Renal pelvis (tissue), 4 donors: ENCODE results near the gene GSTK1. TPM values are rescaled to one million over a fixed set of nuclear protein-coding genes. Genes with fewer than 3 reads are reported as not detected.

Source experiments
- DNase-seq: peaks from one replicate; pipeline ENCODE4 v3.0.0-alpha.2; 2013
- polyA plus RNA-seq, 3 donors: library from polyadenylated mRNA; unstranded; fragments of 120-200 nt; gene quantifications; one replicate each; pipeline ENCODE4 v1.2.1, GENCODE V29; 2013; ENCODE audit not compliant: insufficient read length in 3 of 3

The GSTK1 gene
- polyA plus RNA-seq, 3 donors, result 200 to 232 (median 224) TPM

DNA sequence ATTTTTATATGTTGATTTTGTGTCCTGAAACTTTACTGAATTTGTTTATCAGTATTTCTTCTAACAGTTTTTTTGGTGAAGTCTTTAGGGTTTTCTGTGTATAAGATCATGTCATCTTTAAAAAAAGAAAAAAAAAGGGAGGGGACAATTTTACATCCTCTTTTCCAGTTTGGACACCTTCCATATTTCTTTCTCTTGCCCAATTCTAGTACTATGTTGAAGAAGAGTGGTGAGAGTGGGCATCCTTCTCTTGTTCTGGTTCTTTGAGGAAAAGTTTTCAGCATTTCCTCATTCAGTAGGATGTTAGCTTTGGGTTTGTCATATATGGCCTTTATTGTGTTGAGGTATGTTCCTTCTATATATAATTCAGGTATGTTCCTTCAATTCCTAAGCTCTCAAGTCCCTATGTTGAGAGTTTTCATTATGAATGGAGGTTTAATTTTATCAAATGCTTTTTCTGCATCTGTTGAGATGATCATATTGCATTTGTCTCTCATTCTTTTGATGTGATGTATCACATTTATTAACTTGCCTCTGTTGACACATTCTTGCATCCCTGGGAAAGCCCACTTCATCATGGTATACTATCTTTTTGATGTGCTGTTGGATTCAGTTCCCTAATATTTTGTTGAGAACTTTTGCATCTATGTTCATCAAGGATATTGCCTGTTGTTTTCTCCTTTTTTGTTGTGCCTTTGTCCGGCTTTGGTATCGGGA is 29.3 kb upstream of the GSTK1 start:
- no peak for DNase-seq

DNA sequence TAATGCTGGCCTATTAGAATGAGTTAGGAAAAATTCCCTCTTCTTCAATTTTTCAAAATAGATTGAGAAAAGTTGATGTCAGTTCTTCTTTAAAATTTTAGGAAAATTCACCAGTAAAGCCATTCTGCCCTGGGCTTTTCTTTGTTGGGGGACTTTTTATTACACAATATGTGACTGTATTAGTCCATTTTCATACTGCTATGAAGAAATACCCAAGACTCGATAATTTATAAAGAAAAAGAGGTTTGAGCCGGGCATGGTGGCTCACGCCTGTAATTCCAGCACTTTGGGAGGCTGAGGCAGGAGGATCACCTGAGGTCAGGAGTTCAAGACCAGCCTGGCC is 28.7 kb upstream of the GSTK1 start:
- no peak for DNase-seq

DNA sequence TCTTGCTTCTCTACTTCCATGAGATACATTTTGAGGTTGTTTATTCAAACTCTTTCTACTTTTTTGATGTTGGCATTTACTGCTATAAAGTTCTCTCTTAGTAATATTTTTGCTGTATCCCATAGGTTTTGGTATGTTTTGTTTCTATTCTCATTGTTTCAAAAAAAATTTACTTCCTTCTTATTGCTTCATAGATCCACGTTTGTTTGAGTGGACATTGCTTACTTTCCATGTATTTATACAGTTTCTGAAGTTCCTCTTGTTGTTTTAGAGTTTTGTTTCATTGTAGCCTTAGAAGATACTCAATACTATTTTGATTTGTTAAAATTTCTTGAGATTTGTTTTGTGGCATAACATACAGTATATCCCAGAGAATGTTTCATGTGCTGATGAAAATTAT is 27.7 kb upstream of the GSTK1 start:
- no peak for DNase-seq

DNA sequence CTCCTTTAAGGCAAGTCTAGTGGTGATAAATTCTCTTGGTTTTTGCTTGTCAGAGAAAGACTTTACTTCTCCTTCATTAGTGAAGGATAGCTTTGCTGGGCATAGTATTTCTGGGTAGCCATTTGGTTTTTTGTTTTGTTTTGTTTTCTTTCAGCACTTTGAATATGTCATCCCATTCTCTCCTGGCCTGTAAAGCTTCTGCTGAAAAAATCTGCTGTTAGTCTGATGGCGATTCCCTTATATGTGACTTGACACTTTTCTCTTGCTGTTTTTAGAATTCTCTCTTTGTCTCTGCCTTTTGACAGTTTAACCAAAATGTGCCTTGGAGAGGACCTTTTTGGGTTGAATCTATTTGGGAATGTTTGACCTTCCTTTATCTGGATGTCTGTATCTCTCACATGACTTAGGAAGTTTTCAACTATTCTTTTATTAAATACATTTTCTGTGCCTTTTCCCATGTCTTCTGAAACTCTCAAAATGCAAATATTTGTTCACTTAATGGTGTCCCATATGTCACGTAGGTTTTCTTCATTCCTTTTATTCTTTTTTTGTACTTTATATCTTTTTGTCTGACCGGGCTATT is 26.7 kb upstream of the GSTK1 start:
- DNase-seq, result no peak

DNA sequence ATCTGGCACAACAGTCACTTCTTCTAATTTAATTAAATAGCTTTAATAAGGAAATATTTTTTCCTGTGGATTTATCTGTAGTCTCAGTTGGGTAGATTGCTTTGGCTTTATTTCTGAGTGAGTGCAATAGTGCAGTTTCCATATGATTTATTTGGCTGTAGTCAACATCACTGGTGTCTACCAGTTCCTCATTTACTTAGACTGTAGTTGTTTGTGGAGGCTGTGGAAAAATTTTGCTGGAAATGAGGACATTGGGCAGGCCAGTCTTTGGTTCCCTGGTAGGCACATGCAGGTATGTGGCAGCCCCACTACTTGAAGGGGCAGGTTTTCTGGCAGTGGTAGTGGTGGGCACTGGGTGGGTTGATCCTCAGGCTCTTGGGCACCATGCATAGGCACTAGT is 25.9 kb upstream of the GSTK1 start:
- no peak for DNase-seq

DNA sequence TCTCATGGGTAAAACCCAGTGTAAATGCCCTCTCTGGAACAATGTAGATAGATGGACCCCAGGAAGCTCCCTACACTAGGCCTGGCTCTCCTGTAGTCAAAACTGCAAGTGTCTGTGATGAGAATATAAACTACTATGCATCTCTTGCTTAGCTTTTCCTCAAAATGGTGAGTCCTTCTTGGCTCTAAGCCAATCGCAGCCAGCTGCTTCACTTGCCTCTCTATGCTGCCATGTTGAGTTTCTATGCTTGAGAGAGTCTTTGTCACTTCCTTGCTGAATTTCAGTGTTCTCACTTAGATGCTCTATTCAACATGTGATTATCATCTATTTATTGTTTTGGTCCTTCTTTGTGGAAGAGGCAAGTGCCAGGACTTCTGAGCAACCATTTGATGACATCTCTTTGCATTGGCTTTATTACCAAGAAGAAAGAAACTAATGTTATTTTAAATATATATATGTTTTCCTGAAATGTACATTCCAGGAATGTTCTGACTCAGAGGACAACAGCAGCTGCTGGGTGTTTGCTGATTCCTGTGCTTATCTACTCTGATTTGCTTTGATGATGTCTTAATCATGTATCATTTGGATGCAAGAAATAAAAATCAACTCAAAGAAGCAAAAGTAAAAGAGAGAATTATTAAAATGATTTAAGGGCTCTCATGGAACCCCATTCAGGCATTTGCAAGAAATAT is 24.8 kb upstream of the GSTK1 start:
- no peak for DNase-seq

DNA sequence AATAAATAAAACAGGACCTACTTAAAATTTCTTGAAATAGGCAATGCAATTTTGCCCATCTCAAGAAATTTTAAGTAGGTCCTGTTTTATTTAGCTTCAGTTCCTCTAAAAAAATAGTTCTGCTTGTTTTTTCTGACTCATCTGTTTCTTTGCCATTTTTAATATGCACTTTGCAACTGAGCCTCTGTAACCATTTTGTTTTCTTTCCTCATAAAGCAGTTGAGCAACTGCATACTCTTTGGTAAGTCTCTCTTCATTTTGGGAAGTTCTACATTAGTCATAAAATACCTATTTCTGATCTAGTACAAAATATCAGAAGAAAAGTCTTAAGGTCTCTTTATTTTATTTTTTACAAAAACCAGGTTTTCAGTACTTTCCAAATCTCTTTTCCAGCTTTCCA is 23.4 kb upstream of the GSTK1 start:
- no peak for DNase-seq

DNA sequence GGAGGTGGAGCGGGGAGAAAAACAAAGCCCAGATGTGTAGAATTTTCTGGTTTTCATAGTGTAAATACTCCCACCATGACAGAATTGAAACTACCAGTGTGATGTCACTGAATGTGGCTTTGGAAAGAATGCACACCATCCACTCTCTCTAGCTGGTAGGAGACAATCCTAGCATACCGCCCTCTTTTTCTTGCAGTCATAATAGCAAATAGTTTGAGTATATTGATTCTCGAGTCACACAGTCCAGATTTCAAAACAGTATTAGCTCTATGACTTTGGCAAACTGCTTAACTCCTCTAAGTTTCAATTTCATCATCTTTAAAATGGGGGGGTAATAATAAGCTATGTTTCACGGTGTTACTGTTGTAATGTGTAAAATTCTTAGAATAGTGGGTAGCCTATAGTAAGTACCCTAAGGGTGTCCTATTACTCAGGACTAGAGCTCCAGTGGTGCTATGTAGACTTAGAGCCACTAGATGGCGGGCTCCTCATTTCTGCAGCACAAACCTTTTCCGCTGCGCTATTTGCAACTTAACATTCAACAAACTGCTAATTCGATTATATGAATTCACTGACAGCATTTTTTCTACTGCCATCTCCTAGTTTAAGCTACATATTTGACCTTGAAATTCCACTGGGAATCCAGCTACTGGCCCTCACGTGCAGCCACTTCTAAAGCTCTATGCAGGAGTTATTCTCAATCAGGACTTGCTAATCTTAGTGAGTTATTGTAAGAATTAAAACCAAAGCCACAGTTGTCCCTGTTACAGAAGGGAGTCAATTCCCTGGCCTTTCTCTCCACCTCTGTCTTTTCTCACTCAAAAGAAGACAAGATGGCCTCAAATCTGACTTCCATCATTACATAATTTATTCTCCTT is 22.7 kb upstream of the GSTK1 start:
- peak; percentile 77 for DNase-seq

DNA sequence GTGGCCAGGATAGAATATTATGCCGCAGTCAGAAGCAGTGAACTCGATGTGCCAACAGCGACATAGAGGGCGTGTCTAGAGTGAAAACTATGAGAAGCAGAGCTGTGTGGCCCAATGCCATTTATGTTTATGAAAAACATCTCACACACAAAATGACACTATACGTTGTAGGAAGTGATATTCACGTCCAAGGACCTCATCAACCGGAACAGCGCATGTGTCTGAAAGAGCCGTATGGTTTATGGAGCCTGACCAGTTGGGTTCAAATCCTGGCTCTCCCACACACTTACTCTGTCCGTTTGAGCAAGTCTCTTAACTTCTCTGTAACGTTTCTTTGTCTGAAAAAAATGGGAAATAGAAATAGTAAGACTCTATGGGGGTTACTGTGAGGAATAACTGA is 20.9 kb upstream of the GSTK1 start:
- DNase-seq, result no peak

DNA sequence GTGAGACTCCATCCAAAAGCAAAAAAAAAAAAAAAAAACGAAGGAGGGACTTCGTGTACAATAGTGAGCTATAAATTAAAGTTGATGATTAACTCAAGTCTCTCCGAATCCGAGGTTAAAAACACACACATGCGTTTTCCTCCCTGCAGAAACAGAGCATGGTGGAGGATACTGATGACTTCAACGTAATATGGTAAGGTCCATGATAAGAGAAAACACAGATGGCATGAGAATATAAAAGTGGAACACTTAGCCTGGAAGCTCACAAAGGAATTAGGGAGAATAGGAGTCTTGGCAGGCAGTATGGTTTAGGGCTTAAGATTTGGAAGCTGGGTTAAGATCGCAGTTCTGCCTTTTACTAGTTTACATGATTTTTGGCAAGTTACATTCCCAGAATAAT is 20.1 kb upstream of the GSTK1 start:
- no peak for DNase-seq

DNA sequence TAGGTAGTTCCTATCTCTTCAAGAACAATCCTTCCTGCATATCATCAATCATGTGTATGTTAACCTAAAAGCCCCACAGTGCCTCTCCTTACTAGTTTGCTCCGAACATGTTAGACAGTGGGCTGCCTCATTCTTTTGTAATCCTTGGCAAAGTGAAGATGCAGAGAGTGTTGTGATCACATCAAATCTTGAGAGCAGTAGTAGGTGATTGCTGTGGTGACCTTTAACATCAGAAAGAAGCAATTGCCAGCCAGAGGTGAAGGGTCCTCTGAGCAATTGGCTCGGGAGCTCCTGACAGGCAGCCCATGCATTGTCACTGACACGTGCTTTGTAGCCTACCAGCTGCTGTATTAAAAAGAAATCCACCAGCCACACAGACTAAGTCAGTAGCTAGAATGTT is 19.6 kb upstream of the GSTK1 start:
- DNase-seq, result no peak

DNA sequence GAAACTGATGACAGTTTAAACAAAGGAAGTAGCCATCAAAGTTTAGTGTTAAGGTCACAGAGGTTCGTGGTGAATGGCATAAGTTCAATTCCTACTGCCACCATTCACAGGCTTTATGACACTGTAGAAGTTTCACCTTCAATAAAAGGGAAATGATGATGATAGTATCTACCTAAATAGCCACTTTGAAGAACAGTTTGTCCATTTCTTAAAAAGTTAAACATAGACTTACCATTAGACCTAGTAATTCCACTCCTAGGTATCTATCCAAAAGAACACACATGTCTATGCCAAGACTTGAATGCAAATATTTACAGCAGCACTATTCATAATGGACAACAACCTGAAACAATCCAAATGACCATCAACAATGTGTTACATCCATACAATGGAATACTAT is 18.9 kb upstream of the GSTK1 start:
- no peak for DNase-seq

DNA sequence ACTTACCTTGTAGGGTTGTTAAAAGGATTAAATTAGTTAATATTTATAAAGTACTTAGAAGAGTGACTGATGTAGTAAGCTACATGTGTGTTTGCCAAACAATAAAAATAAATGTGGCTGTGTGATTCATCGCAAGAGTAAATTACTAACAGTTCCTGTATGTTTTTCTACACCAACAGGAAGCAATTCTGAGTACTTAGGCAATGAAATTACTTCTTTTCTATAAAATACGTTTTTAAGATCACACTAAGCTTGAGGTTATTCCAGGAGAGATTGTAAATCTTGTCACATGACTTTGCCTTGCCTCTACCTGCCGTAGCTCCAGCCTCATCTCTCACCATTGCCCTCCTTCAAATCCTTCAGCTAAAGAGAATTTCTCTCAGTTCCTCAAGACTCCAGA is 18.1 kb upstream of the GSTK1 start:
- no peak for DNase-seq

DNA sequence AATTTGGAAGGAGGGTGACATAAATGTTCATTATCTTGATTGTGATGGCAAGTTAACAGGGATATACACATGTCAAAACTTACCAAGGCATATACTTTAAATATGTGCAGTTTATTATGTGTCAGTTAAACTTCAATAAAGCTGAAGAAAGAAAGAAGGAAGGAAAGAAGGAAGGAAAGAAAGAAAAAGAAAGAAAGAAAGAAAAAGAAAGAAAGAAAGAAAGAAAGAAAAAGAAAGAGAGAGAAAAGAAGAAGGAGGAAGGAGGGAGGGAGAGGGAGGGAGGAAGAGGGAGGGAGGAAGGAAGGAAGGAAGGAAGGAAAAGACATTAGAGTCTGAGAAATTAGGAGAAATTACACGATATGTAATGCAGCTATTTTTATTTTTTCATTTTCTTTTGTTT is 15.9 kb upstream of the GSTK1 start:
- no peak for DNase-seq

DNA sequence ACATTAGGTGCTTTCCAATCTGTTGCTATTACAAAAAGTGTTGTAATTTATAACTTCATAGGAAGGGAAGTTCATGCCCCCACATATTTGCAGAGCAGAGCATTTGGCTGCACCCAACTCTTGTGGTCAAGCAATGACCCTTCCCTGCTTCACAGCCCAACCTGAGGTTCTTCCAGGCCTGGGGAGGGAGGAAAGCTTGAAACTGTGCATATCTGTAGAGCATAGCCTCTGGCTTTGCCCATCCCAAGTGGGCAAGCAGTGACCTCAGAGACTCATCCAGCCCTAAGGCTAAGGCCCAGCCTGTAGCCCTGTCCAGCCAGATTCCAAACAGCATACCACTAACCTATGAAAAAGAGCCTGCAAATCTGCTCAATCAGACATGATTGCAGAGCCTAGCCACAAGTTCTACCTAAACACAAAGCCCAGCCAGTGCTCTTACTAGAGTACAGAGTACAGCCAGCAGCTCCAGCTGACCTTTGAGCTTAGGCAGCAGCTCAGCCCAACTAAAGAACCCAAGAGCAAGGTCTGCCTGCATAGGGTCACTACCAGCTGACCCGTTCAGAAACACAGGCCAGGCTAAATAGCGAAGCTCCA is 14.4 kb upstream of the GSTK1 start:
- DNase-seq, result no peak

DNA sequence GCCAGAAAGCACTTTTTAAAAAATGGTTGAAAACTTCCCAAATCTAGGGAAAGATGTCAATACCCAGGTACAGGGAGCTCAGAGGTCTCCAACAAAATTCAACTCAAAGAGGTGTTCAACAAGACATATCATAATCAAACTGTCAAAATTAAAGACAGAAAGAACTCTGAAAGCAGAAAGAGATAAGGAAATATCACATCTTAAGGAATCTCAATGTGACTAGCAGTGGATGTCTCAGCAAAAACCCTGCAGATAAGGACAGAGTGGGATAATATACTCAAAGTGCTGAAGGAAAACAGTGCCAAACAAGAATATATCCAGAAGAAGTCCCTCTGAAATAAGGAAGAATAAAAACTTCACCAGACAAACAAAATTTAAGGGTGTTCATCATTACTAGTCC is 13.0 kb upstream of the GSTK1 start:
- DNase-seq, result no peak

DNA sequence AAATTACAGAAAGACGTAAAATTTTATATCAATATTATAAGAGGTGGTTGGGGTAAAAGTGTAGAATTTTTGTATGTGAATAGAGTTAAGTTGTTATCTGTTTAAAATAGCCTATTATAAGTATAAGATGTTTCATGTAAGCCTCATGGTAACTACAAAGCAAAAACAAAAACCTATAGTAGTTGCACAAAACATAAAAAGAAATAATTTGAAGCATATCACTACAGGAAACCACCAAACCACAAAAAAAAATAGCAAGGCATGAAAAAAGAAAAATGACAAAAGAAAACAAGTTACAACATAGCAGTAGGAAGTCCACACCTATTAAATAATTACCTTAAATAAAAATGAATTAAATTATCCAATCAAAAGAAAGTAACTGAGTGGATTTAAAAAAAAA is 12.4 kb upstream of the GSTK1 start:
- DNase-seq, result no peak

DNA sequence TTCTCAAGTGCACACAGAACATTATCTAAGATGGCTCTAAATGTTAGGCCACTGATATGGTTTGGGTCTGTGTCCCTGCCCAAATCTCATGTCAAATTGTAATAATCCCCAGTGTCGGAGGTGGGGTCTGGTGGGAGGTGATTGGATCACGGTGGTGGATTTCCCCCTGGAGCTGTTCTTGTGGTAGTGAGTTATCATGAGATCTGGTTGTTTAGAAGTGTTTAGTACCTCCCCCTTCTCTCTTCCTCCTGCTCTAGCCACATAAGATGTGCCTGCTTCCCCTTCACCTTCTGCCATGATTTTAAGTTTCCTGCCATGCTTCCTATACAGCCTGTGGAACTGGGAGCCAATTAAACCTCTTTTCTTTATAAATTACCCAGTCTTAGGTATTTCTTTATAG is 11.2 kb upstream of the GSTK1 start:
- DNase-seq, result no peak

DNA sequence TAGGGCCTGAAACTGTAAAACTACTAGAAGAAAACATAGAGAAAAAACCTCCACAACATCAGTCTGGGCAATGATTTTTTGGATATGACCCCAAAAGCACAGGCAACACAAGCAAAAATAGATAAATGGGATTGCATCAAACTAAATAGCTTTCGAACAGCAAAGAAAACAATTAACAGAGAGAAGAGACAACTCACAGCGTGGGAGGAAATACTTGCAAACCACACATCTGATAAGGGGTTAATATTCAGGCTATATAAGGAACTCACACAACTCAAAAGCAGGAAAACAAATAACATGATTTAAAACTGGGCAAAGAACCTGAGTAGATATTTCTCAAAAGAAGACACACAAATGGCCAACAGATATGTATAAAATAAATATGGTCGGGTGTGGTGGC is 7.7 kb upstream of the GSTK1 start:
- no peak for DNase-seq

DNA sequence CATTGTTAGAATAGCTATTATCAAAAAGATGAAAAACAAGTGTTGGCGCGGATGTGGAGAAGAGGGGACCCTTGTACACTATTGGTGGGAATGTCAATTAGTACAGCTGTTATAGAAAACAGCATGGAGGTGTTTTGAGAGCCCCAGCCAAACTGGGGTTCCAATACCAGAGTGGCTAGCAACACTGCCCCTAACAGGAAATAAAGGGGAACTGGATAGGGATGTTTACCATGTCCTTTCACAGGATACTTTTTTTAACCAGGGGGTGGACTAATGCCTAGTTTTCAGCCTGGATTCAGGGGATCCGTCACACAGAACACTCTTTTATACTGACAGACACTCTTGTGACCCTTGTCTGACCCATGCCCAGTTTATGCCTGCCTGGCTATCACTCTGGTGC is 6.9 kb upstream of the GSTK1 start:
- DNase-seq, result no peak

DNA sequence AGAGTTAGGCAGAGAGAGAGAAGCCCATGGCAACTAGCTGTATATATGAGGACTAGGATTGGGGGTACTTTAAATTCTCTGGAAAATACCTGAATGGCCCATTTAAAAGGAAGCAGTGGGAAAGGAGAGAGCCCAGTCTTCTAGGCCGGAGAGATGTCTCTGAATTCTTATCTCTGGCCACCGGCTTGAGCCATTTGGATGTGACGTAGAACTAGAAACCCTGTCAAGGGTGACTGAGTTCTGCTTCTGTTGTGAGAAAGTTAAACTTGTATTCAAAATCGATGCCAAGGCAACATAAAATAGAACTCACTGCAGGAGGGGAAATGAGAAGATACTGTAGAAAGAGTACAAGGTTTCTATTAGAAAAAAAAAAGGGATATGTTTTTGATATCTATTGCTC is 6.3 kb upstream of the GSTK1 start:
- DNase-seq, result no peak

DNA sequence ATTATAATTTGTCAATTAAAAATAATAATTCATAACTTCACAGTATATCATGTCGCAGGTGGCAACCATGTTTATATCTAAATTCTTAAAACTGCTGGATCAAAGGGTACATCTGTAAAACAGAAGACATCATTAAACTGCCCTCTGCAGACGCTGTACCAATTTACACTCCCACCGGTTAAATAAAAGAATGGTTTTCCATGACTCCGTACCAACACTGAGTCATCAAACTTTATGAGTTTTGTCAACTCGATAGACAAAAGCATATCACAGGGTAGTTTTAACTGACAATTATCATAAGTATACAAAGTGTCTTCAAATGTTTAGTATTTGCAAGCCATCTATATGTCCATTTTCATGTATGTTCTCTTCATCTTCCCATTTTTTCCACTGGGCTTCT is 5.7 kb upstream of the GSTK1 start:
- no peak for DNase-seq
